B cell (primary cell): ENCODE data around the gene THADA. TPM values are rescaled to one million over a fixed set of nuclear protein-coding genes. Genes with fewer than 3 reads are reported as not detected.

ENCODE experiments used
- ATAC-seq: fragments of 200-7000 bp; cut with Tn5 transposase; one replicate; pipeline ENCODE4 v1.10.0; 2021; ENCODE audit warnings: low read depth, mild to moderate bottlenecking, moderate number of reproducible peaks, moderate library complexity
- CTCF ChIA-PET: fragments of 350-600 bp; sonication (Branson Sonifier 250); formaldehyde crosslinking; loops from one replicate; lab custom pipeline; 2021; ENCODE audit warnings: antibody characterized with exemption, inconsistent platforms; lab: Charles Lee
- POLR2A ChIA-PET: fragments of 350-600 bp; sonication (Branson Sonifier 250); formaldehyde crosslinking; loops from one replicate; lab custom pipeline; 2021; ENCODE audit warnings: antibody characterized with exemption; lab: Charles Lee
- DNase-seq: peaks from one replicate; pipeline ENCODE4 v3.0.0; 2013
- H2AFZ ChIP-seq: 2 replicates; pipeline ENCODE4 v1.6.1; 2012; ENCODE audit warnings: mild to moderate bottlenecking, low read depth, low read length; ENCODE audit not compliant: insufficient read depth, poor library complexity, severe bottlenecking
- H3K27ac ChIP-seq, 2 donors: 1 replicate in 1 of 2; 2 replicates in 1 of 2; pipeline ENCODE4 v1.5.1; 2012 to 2013; ENCODE audit warnings: low read length in 2 of 2, mild to moderate bottlenecking in 2 of 2, moderate library complexity in 1 of 2
- H3K27me3 ChIP-seq, 4 experiments: fragments of 200-600 bp in 1 of 4; sonication (generic) in 1 of 4; replicated peaks in 1 of 4; 1 replicate in 2 of 4; 2 replicates in 2 of 4; pipeline versions ENCODE4 v1.6.1 to v1.7.0; 2013 to 2016; ENCODE audit warnings: low read length in 3 of 4, mild to moderate bottlenecking in 2 of 4, mixed read lengths in 1 of 4, moderate library complexity in 1 of 4; ENCODE audit not compliant: insufficient read depth in 4 of 4, control insufficient read depth in 3 of 4; ENCODE audit errors: control extremely low read depth in 1 of 4
- H3K36me3 ChIP-seq, 2 experiments: replicated peaks in 1 of 2; 1 replicate in 1 of 2; 2 replicates in 1 of 2; pipeline versions ENCODE4 v1.6.1 to v1.7.1; 2013; ENCODE audit warnings: low read length in 1 of 2; ENCODE audit not compliant: insufficient read depth in 2 of 2, control insufficient read depth in 1 of 2; ENCODE audit errors: control extremely low read depth in 1 of 2, extremely low read depth in 1 of 2
- H3K4me1 ChIP-seq, 2 donors: fragments of 200-600 bp in 1 of 2; sonication (generic) in 1 of 2; 1 replicate in 1 of 2; 2 replicates in 1 of 2; pipeline versions ENCODE4 v1.5.1 to v1.6.1; 2013 to 2017; ENCODE audit warnings: low read length in 2 of 2; ENCODE audit not compliant: control insufficient read depth in 2 of 2, insufficient read depth in 2 of 2
- H3K4me2 ChIP-seq: replicated peaks from 2 replicates; pipeline ENCODE3; 2012; ENCODE audit warnings: mild to moderate bottlenecking, low read depth, low read length; ENCODE audit not compliant: poor library complexity, severe bottlenecking
- H3K4me3 ChIP-seq, 5 experiments: fragments of 200-600 bp in 1 of 5; sonication (generic) in 1 of 5; 1 replicate in 3 of 5; 2 replicates in 2 of 5; pipeline versions ENCODE4 v1.5.1 to v1.7.0; 2011 to 2016; ENCODE audit warnings: low read length in 4 of 5, mild to moderate bottlenecking in 4 of 5, low read depth in 2 of 5, control low read depth in 1 of 5, moderate library complexity in 1 of 5; ENCODE audit not compliant: insufficient read depth in 1 of 5; ENCODE audit errors: control extremely low read depth in 1 of 5, extremely low read depth in 1 of 5
- H3K79me2 ChIP-seq: fragments of 200-600 bp; sonication (generic); one replicate; pipeline ENCODE4 v1.6.0; 2016; ENCODE audit warnings: low read length; ENCODE audit not compliant: control insufficient read depth, insufficient read depth
- H3K9ac ChIP-seq: fragments of 200-600 bp; sonication (generic); 2 replicates; pipeline ENCODE4 v1.6.1; 2017; ENCODE audit warnings: mild to moderate bottlenecking, low read length, moderate library complexity
- H3K9me3 ChIP-seq, 3 donors: one replicate each; pipeline versions ENCODE4 v1.6.1 to v1.7.1; 2013; ENCODE audit warnings: low read length in 2 of 3; ENCODE audit not compliant: control insufficient read depth in 2 of 3, insufficient read depth in 1 of 3; ENCODE audit errors: control extremely low read depth in 1 of 3
- H4K20me1 ChIP-seq: 2 replicates; pipeline ENCODE4 v1.6.0; 2012; ENCODE audit warnings: mild to moderate bottlenecking, low read length; ENCODE audit not compliant: insufficient read depth, control insufficient read depth, poor library complexity, severe bottlenecking
- H3K27ac Mint-ChIP-seq: one replicate; pipeline ENCODE4 v1.8.0; 2021; ENCODE audit warnings: mixed read lengths
- H3K27me3 Mint-ChIP-seq: one replicate; pipeline ENCODE4 v1.8.0; 2021; ENCODE audit warnings: mixed read lengths
- H3K4me1 Mint-ChIP-seq: one replicate; pipeline ENCODE4 v1.8.0; 2021; ENCODE audit warnings: mixed read lengths
- H3K4me3 Mint-ChIP-seq: one replicate; pipeline ENCODE4 v1.8.0; 2021; ENCODE audit warnings: mixed read lengths
- H3K9me3 Mint-ChIP-seq: one replicate; pipeline ENCODE4 v1.8.0; 2022; ENCODE audit warnings: mixed read lengths; ENCODE audit not compliant: insufficient read depth
- EZH2 ChIP-seq: IDR thresholded peaks from 2 replicates; pipeline ENCODE4 v1.6.1; 2012; ENCODE audit warnings: borderline replicate concordance, low read depth, mild to moderate bottlenecking, moderate library complexity, low read length; ENCODE audit not compliant: insufficient read depth, poor library complexity, severe bottlenecking
- WGBS: methylation state at CpG from one replicate; pipeline ENCODE4 v1.1.5; 2013; ENCODE audit warnings: missing lambda C conversion rate; ENCODE audit not compliant: insufficient coverage; 5-methylcytosine and 5-hydroxymethylcytosine counted together
- intact Hi-C: fragments of 100-400 bp; cut with micrococcal nuclease; formaldehyde crosslinking; loops from one replicate; pipeline ENCODE4 v1.10.0; 2022
- polyA plus RNA-seq: library from polyadenylated mRNA; depleted of rRNA; stranded (reverse); fragments of >200 nt; gene quantifications from 2 replicates; pipeline ENCODE4 v1.2.3, GENCODE V29; 2012
- total RNA-seq, 2 donors: library from RNA; stranded (reverse); fragments of 120-200 nt in 1 of 2; gene quantifications; 1 replicate in 1 of 2; 2 replicates in 1 of 2; pipeline versions ENCODE4 v1.2.3 to v1.2.4, GENCODE V29; 2013 to 2022
- TF ChIP-seq, protein P1 (sequence below): fragments of 200-600 bp; IDR thresholded peaks from one replicate; pipeline ENCODE4 v1.8.0; 2022; ENCODE audit warnings: antibody characterized with exemption, mild to moderate bottlenecking

Gene THADA
- total and polyA plus RNA-seq, 2 donors (not counting 1 experiment from before 2014, with no cell fraction given), result 17.6 to 48.5 TPM

DNA sequence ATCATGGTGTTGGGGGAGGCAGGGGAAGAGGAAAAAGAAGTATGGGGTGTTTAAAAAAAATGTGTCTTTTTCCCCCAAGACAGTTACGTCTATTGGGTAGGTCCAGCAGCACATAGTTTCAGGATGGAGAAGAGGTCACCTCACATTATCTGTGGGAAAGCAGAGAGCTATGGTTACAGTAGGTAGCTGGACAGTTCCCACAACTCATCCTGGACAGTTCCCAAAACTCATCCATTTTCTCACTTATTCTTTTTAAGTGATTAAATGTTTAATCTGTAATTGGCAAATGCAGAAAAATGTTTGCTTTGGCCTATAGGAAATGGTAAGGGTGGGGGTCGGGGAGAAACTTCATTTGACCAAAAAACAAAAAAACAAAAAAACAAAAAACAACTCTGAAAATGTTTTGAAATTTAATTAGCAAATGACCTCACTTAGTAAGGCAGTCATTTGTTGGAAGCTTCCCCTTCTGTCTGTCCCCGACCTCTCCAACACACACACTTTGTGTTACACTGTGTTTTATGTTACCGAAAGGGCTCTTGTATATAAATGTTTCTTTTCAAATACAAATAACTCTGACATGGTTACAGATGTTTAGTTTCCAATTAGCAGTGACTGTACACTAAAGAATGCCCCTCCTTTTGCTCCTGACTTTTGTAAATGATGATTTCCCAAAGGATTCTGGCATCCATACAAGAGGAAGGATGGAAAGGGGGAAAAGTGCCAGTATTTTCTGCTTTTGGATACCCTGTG lies 196.1 kb downstream of the THADA start:
- Histone ChIP-seq H3K79me2 (peaks cover 4% of the 10 kb centered on the region), H2AFZ (no peak overlapping the region), H3K4me1 (peaks cover 6 to 26% of the 10 kb centered on the region in 2 donors), H3K4me3 (no peak overlapping the region), H3K4me2 (no peak overlapping the region), H3K9ac (no peak overlapping the region), H3K9me3 (no peaks in the 10 kb centered on the region), H3K27me3 (no peaks in the 10 kb centered on the region), H3K36me3 (peaks cover 0 to 31% of the 10 kb centered on the region in 2 experiments), H4K20me1 (no peaks in the 10 kb centered on the region), H3K27ac (no peak overlapping the region)
- no peak overlapping the region for H3K4me3 Mint-ChIP-seq
- CTCF ChIA-PET, result no interaction called here
- H3K27ac Mint-ChIP-seq, result no peak overlapping the region
- TF ChIP-seq, protein P1, sequence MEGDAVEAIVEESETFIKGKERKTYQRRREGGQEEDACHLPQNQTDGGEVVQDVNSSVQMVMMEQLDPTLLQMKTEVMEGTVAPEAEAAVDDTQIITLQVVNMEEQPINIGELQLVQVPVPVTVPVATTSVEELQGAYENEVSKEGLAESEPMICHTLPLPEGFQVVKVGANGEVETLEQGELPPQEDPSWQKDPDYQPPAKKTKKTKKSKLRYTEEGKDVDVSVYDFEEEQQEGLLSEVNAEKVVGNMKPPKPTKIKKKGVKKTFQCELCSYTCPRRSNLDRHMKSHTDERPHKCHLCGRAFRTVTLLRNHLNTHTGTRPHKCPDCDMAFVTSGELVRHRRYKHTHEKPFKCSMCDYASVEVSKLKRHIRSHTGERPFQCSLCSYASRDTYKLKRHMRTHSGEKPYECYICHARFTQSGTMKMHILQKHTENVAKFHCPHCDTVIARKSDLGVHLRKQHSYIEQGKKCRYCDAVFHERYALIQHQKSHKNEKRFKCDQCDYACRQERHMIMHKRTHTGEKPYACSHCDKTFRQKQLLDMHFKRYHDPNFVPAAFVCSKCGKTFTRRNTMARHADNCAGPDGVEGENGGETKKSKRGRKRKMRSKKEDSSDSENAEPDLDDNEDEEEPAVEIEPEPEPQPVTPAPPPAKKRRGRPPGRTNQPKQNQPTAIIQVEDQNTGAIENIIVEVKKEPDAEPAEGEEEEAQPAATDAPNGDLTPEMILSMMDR, result no peak
- no peak for TF ChIP-seq EZH2
- H3K27me3 Mint-ChIP-seq, result no peaks in the 10 kb centered on the region
- no peaks in the 10 kb centered on the region for H3K9me3 Mint-ChIP-seq
- DNase-seq, result no peak
- peaks cover 20% of the 10 kb centered on the region for H3K4me1 Mint-ChIP-seq
- intact Hi-C loops, result no loop called here
- no CpG with 5 or more reads among the region's 4 CpGs for WGBS
- ATAC-seq, result no peak
- POLR2A ChIA-PET, result no interaction called here

DNA sequence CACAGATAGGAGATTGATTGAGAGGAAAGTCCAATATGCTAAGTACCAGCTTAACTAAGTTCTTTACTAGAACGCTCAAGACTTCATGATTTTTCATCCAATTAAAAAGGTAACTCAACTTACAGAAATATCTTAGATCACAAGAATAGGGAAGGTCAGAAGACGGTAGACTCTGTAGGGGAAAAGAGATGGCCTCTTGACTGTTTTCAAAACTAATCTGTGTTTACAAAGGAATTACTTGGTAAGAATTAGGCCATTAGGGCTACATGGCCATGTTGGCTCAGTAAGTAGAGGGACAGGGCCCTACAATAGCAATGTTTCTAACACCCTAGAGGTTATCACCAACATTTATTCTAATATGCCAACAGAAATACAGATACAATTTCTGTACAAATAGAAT lies 196.7 kb downstream of the THADA start:
- no peak for ATAC-seq
- Mint-ChIP-seq H3K27me3 (no peaks in the 10 kb centered on the region), H3K9me3 (no peaks in the 10 kb centered on the region), H3K4me3 (no peak overlapping the region), H3K4me1 (peaks cover 18% of the 10 kb centered on the region), H3K27ac (no peak overlapping the region)
- Histone ChIP-seq H3K9ac (no peak overlapping the region), H3K4me3 (no peak overlapping the region), H3K4me2 (no peak overlapping the region), H2AFZ (no peak overlapping the region), H3K4me1 (peaks cover 6 to 21% of the 10 kb centered on the region in 2 donors), H3K79me2 (peaks cover 4% of the 10 kb centered on the region), H3K27me3 (no peaks in the 10 kb centered on the region), H3K9me3 (no peaks in the 10 kb centered on the region), H3K27ac (no peak overlapping the region), H3K36me3 (peaks cover 0 to 31% of the 10 kb centered on the region in 2 experiments), H4K20me1 (no peaks in the 10 kb centered on the region)
- no peak for DNase-seq
- ChIA-PET POLR2A (no interaction called here), CTCF (no interaction called here)
- WGBS, result 60% methylated on average over 1 of the region's 2 CpGs
- intact Hi-C loops, result no loop called here
- TF ChIP-seq EZH2, result no peak
- TF ChIP-seq, protein P1, result no peak
